Measurements from ENCODE around the gene CRYBB2.
"Not testable (repeated sequence)": the region's sequence is repeated elsewhere in the genome, so short reads cannot be mapped to it uniquely, and the experiment has no call there.

GRCh38 chr22:25267567-25267966, 48.1 kb downstream of the CRYBB2 start:
- TF ChIP-seq, protein P1, sequence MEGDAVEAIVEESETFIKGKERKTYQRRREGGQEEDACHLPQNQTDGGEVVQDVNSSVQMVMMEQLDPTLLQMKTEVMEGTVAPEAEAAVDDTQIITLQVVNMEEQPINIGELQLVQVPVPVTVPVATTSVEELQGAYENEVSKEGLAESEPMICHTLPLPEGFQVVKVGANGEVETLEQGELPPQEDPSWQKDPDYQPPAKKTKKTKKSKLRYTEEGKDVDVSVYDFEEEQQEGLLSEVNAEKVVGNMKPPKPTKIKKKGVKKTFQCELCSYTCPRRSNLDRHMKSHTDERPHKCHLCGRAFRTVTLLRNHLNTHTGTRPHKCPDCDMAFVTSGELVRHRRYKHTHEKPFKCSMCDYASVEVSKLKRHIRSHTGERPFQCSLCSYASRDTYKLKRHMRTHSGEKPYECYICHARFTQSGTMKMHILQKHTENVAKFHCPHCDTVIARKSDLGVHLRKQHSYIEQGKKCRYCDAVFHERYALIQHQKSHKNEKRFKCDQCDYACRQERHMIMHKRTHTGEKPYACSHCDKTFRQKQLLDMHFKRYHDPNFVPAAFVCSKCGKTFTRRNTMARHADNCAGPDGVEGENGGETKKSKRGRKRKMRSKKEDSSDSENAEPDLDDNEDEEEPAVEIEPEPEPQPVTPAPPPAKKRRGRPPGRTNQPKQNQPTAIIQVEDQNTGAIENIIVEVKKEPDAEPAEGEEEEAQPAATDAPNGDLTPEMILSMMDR (conservative IDR thresholded peaks at IDR 0.05; ENCODE audit: low read depth, low read length), result not testable (repeated sequence)
- TF ChIP-seq EZH2 (IDR thresholded peaks at IDR 0.05; ENCODE audit: borderline replicate concordance, low read depth, low read length, poor library complexity, severe bottlenecking), result not testable (repeated sequence)

Data from A673 (cell line).